Inferior parietal cortex (tissue), 1 donor: ENCODE data around the gene LRRC58.
A peak's percentile ranks its signal among the peaks of the same experiment; 100 is the strongest.
"Not testable (repeated sequence)": the region's sequence is repeated elsewhere in the genome, so short reads cannot be mapped to it uniquely, and the experiment has no call there.

Experiments used
- DNase-seq: peaks from one replicate; pipeline ENCODE4 v3.0.0-alpha.2; 2016; ENCODE audit errors: extremely low spot score

LRRC58 gene

DNA sequence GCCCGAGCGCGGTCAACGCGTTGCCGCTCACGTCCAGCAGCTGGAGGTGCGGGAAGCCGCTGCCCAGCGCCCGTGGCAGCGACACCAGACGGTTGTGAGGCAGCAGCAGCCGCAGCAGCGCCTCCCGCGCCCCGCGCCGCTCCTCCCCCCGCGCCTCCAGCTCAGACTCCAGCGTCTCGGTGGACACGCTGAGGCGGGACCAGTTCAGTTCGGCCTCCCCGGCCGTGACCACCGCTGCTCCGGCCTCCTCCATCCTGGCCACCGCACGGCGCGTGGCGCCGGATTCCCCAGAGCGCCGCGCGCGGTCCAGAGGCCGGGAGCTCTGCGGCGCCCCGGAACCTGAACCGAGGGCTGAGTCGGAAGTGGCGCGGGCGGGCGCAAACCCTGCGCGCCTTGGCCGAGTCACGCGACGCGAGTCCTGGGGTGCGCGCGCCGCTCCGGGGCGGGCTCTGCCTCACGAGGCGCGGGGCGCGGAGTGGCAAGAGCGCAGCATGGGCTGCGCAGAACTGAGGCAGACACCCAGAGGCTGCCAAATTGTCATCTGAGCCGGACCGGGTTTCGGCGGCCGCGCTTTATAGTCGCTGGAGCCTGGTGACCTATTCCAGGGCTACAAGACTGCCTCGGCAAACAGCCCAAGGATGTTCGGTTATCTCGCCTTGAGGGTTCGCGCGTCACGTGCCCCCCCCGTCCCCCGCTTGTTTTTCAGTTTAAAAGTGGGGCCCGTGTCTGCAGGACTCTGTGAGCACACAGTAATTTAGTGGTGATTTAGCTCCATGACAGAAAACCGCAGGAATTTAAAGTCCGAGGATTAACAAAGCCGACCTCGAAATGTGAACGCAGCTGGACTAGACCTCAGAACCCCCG, at the start of gene LRRC58:
LRRC58 (minus strand) TSS at position 364 of the 864 bp plus-strand sequence; CDS start at position 253, 111 bp downstream.
- DNase-seq, result peak; percentile 88

DNA sequence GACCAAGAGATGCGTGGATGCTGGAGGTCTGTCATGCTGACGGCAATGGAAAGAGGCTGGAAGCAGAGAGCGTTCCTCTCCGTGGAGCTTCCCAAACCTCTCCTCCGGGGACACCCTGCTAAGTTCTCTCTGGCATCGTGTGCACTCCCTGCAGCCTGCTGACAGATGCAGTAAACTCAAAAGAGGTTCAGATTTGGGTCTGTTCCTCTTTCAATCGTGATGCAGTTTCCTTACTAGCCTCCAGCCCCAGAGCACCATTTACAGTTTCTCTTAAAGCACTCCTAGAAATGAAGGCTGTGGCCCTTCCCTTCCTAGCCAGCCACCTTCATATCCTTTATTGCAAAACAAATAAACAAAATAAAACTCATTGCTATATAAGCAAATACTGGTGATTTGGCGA, 47.3 kb upstream of the LRRC58 start:
- no peak for DNase-seq

DNA sequence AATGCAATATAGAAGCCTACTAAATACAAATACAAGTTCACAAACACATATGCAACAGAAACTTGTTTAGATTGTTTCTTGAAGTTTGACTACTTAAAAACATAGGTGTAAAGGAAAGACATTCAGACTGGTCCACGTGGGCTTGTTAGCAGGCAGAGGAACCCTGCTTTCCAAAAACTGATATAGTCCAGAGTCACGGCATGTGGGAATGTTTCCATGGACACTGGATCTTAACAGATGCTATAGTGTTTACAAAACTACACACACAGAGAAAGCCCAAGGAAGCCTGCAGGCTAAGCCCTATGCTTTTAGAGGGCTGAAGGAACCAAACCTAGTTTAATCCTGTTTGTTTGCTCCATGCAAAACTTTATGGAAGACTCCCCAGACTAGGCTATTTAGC, 45.2 kb upstream of the LRRC58 start:
- DNase-seq, result no peak

DNA sequence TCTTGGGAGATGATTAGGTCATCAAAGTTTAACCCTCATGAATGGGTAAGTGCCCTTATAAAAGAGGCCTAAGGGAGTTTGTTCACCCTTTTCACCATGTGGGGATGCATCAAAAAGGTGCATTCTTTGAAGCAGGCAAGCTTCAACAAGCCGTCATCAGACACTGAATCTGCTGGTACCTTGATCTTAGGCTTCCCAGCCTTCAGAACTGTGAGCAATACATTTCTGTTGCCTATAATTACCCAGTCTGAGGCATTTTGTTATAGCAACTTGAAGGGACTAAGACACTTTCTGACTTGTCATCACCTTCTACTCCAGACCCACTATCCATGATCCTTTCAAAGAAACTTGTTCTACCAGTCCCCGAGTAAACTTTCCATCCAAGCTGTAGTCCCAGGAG, 44.6 kb upstream of the LRRC58 start:
- DNase-seq, result no peak

DNA sequence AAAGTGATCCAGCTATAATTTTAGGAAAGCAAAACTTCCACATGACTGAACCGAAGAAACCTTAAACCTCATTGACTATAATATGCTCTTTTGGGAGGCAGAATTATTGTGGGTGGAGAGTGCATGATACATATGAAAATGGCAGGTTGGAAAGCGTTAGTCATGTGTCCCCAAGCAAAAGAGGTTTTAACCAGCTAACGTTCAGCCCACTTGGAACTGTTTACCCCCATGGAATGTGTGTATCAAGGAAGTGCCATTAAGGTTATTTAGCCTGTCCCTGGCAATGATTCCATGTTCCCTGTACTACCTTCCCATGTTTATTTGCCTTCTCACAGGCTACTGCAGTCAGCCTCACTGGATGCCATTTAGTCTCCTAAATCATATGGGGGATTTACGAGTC, 44.1 kb upstream of the LRRC58 start:
- DNase-seq, result no peak

DNA sequence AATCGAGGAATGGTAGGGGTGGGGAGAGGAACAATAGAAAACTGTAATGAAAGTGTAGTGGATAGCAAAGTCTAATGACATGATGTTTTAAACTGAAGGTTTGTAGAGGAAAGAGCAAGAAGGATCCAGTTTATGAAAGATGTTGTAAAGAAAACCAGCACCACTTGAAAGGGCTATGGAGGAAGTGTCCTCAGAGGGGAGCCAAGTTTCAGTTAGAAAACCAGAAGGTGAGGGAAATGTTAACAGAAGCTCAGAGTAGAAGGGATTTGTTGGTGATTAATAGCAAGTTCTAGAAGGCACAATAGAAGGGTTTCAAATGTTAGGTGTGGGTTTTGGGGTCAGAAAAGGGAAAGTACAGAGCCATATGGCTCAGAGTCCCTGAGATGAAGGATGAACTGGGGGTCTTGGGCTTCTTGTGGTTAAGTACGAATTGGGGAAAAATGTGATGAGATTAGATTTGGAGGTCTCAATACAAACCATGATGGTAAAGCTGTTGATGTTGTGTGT, 33.8 kb upstream of the LRRC58 start:
- DNase-seq, result no peak

DNA sequence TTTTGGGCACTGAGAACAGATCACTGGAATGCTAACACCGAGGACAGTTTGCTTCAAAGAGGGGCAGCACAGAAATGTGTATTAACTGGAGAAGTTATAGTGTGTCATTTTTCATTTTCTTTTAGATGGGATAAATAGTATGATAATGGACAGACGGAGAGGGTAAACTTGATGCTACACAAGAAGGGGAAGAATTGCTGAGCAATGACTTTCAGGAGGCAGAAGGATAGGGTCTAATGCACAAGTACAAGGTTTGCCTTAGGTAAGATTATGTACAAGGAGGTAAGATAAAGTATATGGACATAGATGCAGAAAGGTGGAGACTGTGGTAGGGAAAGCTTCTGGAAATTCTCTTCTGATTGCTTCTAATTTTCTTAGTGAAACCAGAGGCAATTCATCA, 32.3 kb upstream of the LRRC58 start:
- DNase-seq, result no peak

DNA sequence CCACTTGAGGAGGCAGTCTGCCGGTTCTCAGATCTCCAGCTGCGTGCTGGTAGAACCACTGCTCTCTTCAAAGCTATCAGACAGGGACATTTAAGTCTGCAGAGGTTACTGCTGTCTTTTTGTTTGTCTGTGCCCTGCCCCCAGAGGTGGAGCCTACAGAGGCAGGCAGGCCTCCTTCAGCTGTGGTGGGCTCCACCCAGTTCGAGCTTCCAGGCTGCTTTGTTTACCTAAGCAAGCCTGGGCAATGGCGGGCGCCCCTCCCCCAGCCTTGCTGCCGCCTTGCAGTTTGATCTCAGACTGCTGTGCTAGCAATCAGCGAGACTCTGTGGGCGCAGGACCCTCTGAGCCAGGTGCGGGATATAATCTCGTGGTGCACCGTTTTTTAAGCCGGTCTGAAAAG, 28.8 kb upstream of the LRRC58 start:
- not testable (repeated sequence) for DNase-seq

DNA sequence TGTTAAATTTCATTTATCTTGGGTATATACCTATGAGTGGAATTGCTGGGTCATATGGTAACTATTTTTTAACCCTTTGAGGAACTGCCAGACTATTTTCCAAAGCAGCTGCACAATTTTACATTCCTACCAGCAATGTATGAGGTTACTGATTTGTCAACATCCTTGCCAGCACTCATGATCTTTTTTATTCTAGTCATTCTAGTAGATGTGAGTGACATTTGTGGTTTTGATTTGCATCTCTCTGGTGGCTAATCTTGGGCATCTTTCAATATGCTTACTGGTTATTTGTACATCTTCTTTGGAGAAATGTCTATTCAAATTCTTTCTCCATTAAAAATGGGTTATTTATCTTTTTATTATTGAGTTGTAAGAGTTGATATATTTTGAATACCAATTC, 21.3 kb upstream of the LRRC58 start:
- no peak for DNase-seq

DNA sequence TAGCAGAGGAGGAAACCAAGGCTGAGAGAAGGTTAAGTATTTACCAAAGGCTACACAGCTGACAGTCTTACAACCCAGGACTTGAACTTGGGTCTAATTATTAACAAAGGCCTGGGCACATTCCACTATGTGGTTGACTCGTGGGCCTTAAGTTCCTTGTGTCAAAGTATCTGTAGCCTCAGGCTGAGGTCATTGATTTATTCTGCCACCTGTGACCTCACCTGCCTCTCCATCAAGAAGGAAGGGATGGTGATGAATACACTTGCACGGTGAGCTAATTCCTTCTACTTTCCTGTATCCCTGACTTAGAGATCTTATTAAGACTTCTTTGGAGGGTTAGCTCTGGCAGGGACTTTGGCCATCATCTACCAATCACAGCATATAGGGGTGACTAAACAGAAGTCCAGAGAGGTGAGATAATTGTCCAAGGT, 19.9 kb upstream of the LRRC58 start:
- no peak for DNase-seq

DNA sequence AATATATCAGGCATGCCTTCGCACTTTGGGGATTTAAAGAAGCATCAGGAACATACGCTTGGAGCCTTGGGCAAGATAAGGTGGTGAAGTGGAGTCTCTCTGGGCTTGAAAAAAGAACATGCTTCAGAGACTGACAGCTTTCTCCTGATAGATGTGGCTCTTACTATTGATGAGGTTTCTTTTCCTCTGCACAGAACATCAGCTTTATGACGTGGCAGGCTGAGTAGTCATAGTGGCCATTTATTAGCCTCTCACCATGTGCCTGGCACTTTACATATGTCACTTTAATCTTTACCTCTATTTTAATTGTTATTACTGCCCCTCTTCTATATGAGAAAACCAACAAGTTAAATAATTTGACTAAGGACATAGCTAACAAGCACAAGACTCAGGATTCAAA, 19.0 kb upstream of the LRRC58 start:
- no peak for DNase-seq

DNA sequence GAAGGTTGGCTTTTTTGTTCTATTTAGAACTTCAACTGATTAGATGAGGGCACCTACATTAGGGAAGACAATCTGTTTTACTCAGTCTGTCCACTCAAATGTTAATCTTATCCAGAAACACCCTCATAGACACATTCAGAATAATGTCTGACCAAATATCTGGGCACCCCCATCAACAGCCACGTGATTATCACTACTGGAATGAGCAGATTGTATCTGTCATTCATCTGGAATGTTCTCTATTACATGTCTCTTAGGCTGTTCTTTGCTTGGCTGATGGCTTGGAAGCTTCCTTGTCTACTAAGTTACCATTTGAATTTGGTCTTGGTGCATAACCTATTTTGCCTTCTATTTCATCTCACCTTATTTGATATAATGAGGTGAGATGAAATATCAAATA, 15.7 kb upstream of the LRRC58 start:
- no peak for DNase-seq

DNA sequence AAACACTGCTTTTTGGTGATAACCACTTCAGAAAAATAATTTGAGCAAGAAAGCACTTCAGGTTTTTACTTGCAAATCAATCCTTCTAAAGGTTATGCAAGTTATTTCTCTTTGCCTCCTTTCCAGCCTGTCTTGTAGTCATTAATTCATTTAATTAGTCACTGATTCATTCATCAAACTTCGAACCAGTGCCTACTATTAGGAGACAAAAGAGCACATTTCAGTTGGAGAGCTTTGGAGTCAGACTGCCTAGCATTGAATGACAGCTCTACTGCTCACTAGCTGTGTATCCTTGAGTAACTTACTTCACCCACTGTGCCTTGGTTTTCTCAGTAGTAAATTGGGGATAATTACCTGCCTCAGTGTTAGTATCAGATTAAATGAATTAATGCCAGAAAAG, 14.9 kb upstream of the LRRC58 start:
- no peak for DNase-seq

DNA sequence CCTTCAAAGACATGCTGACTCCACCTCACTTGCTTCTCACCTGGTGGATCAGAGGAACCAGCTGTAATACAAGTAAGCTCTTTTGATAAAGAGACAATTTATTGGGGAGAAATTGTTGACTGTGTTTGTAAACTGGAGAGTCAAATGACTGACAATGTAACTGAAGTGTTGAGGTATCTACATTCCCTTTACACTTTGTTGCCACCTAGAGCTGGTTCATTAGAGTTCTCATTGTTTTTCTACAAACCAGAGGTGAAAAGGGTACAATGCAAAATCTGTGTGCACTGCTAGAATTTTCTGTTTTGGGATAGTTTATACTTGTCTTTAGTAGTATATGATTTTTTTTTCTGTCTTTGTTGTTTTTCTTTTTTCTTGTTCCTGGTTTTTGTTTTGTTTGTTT, 8.7 kb upstream of the LRRC58 start:
- DNase-seq, result no peak

DNA sequence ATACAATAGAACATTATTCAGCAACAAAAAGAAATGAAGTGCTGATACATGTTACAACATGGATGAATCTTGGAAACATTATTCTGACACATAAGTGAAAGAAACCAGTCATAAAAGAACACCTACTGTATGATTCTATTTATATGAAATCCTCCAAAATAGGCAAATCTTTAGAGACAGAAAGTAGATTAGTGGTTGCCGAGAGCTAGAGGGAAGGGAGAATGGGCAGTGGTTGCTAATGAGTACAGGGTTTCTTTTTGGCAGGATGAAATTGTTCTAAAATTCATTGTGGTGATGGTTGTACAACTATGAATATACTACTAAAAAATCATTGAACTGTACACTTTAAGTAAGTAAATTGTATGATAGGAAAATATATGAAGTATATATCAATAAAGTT, 6.3 kb upstream of the LRRC58 start:
- no peak for DNase-seq

DNA sequence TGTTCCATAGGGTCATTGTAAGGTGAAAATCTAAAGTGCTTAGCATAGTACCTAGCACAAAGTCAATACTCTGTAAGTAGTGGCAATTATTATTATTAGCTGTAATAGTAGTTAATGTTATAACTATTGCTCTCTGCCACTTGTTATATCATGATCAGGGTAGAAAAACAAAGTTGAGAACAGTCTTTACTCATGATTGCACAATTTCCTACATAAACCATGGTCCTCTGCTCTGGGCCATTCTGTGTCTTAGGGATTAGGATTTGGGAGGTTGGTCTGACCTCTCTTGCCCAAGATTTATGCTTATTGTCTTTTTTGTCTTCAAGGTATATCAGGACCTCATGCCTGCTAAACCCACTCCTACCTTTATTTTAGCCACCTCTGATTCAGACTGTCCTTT, 4.3 kb upstream of the LRRC58 start:
- no peak for DNase-seq

DNA sequence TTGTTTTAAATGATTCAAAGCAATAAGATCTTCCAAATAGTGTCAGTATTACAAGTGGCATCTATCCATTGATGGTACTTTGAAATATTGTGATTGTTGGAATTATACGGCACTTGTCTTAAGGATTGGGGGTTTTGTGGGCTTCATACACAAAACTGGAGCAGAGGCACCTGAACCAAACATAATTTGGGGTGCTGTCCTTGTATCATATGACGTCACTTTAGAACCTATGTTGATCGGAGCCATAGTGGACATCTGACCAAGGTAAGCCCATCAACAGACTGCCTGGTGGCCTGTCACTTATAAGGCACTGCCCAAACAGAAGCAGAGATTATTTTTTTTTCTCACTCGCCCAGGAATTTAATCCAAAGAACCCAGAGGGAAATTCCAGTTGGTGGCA, 2.9 kb upstream of the LRRC58 start:
- no peak for DNase-seq

DNA sequence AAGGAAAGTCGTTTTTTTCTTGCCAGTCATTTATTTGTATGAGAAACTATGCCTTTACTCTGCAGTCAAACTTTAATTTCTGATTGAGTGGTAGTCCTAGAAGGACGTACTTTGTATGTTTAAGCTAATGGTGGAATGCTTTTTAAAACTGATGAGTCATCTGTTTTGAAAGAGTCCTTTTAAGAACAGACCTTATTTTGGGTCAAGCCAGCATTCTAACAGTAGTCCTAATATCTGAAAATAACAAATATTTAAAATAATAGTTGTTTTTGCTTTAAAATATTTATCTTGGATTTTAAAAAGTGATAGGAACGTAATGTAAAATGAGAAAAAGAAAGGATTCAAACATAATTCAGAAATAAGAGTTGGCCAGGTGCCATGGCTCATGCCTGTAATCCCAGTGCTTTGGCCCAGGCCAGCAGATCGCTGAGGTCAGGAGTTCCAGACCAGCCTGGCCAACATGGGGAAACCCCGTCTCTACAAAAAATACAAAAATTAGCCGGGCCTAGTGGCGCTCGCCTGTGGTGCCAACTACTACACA, 1.3 kb upstream of the LRRC58 start:
- DNase-seq, result no peak

DNA sequence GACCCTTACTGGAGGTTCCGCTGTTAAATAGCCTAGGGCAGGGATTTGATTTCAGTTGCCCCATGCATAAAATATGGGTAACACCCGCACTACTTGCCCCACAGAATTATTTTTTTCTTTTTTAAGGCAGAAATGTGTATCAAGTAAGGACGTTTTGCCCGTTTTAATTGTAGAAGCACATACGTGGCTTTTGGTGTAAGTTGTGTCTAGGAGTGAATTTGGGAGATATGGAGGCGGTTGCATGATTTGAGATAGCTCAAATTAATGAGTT, 636 bp upstream of the LRRC58 start:
- DNase-seq, result peak; percentile 66

DNA sequence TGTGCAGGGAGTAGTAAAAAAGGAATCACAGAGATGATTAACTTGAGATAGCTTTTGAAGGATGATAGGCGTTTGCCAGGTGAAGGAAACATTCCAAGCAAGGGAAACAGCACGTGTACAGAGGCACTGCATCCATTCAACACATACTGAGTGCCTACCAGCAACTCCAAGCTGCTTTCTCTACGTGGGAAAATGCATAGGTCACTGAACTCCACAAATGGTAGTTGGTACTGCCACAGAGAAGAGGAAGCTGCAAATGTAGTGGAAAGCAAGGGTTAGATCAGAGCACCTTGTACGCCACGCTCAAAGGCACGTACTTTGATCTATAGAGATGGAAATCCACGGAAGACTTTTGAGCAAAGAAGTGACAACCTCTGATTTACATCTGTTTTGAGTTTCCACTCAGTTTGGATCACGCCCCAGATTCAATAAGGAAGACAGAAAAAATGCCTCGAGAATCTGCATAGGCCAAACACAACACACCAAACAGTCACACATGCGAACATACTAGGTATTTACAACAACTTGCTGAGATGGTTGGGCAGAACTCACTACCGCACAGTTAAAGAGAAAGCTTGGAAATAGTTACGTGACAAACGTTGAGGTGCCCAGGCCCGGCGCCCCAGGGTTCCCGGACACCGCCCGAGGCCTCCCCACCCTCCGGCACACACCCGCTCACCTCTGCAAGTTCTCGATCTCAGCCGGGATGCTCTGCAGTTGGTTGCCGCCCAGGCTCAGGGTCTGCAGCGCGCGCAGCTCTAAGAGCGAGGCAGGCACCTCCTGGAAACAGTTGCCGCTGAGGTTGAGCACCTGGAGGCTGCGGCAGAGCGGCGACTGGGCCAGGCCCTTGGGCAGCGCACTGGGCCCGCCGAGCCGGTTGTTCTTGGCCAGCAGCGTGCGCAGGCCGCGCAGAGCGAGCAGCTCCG, 826 bp downstream of the LRRC58 start:
- peak; percentile 17 for DNase-seq

DNA sequence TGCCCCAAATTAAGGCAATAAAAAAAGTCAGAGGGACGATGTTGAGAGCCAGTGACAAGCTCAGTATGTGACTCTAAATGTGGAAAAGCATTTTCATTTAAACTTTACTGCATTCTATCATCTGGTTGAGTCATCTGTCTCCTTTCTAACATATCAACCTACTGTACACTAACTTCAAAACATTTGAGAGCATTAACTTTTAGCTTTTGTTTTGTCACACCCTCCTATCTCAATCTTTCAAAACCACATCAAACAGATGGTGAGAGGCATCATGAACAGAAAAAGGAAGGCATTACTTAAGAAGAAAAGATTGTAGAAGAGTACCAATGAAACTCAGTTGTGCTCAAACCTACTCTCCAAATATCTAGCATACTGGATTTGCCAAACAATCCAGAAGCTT, 4.8 kb downstream of the LRRC58 start:
- no peak for DNase-seq

DNA sequence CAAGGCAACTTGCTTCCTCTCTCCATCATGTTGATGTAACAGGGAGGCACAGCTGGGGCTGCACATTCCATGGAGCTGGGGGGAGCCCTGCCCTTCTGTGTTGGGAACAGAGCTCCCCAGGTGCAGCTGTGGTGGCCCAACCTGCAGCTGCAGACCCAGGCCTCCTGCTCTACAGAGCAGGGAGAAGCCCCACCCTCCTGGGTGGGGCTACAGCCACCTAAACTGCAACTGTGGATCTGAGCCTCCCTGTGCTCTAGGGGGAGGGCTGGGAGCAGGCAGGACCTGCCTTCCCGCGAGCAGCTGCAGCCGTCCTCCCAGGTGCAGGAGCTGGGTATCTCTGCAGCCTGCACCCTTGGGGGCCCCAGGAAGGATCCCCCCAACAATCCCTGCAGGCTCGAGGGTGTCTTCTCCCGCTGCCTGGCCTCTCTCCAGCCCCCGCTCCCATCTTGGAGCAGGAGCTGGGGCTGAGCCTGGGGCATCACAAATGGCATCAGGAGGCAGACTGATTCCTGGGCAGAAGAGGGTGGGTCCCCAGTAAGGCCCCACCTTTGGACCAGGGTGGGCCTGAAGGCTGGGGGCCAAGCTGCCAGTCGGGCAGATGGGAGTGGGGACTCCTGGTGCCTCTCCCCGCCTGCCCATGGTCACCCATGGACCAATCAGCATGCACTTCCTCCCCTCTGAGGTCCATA, 7.4 kb downstream of the LRRC58 start:
- DNase-seq, result no peak
